ENCODE results near the gene TRPM6.

TRPM6 gene

GRCh38 chr9:74824654-74825053 lies 63.1 kb downstream of the TRPM6 start:
- no peaks in the 10 kb centered on the region for H3K79me2 ChIP-seq (ENCODE audit: insufficient read depth, low read length)
- no peaks in the 10 kb centered on the region for H4K20me1 ChIP-seq (ENCODE audit: insufficient read depth, low read length)
- H2AFZ ChIP-seq (ENCODE audit: low read depth, low read length), result no peak overlapping the region
- H3K4me1 ChIP-seq (ENCODE audit: insufficient read depth, low read length), result no peaks in the 10 kb centered on the region
- no peak for TF ChIP-seq EZH2 (IDR thresholded peaks at IDR 0.05; ENCODE audit: borderline replicate concordance, low read depth, low read length, severe bottlenecking)
- TF ChIP-seq, protein P1, sequence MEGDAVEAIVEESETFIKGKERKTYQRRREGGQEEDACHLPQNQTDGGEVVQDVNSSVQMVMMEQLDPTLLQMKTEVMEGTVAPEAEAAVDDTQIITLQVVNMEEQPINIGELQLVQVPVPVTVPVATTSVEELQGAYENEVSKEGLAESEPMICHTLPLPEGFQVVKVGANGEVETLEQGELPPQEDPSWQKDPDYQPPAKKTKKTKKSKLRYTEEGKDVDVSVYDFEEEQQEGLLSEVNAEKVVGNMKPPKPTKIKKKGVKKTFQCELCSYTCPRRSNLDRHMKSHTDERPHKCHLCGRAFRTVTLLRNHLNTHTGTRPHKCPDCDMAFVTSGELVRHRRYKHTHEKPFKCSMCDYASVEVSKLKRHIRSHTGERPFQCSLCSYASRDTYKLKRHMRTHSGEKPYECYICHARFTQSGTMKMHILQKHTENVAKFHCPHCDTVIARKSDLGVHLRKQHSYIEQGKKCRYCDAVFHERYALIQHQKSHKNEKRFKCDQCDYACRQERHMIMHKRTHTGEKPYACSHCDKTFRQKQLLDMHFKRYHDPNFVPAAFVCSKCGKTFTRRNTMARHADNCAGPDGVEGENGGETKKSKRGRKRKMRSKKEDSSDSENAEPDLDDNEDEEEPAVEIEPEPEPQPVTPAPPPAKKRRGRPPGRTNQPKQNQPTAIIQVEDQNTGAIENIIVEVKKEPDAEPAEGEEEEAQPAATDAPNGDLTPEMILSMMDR (IDR thresholded peaks at IDR 0.05; ENCODE audit: borderline replicate concordance, extremely low read depth, low read length, poor library complexity, severe bottlenecking), result no peak
- no peaks in the 10 kb centered on the region for H3K36me3 ChIP-seq (ENCODE audit: insufficient read depth, low read length)
- no peak overlapping the region for H3K27ac ChIP-seq (ENCODE audit: low read length)
- no peaks in the 10 kb centered on the region for H3K9me3 ChIP-seq (ENCODE audit: insufficient read depth, low read length, severe bottlenecking)
- H3K9ac ChIP-seq (ENCODE audit: low read depth, low read length), result no peak overlapping the region
- no peaks in the 10 kb centered on the region for H3K27me3 ChIP-seq (ENCODE audit: insufficient read depth, low read length, poor library complexity)
- H3K4me3 ChIP-seq (ENCODE audit: low read depth in 1 of 2, low read length in 2 of 2), result no peak overlapping the region
- no peak overlapping the region for H3K4me2 ChIP-seq (ENCODE audit: insufficient read depth, low read length)
- no peak for DNase-seq
- no peak for ATAC-seq (ENCODE audit: insufficient read depth, low read depth)

GRCh38 chr9:74821636-74822035 lies 66.1 kb downstream of the TRPM6 start:
- H3K27me3 ChIP-seq (ENCODE audit: insufficient read depth, low read length, poor library complexity), result no peaks in the 10 kb centered on the region
- no peaks in the 10 kb centered on the region for H3K79me2 ChIP-seq (ENCODE audit: insufficient read depth, low read length)
- H3K4me1 ChIP-seq (ENCODE audit: insufficient read depth, low read length), result no peaks in the 10 kb centered on the region
- no peak overlapping the region for H3K4me2 ChIP-seq (ENCODE audit: insufficient read depth, low read length)
- no peak overlapping the region for H2AFZ ChIP-seq (ENCODE audit: low read depth, low read length)
- H3K9ac ChIP-seq (ENCODE audit: low read depth, low read length), result no peak overlapping the region
- no peak for TF ChIP-seq EZH2 (IDR thresholded peaks at IDR 0.05; ENCODE audit: borderline replicate concordance, low read depth, low read length, severe bottlenecking)
- TF ChIP-seq, protein P1 (IDR thresholded peaks at IDR 0.05; ENCODE audit: borderline replicate concordance, extremely low read depth, low read length, poor library complexity, severe bottlenecking), result no peak
- no peaks in the 10 kb centered on the region for H4K20me1 ChIP-seq (ENCODE audit: insufficient read depth, low read length)
- no peak overlapping the region for H3K4me3 ChIP-seq (ENCODE audit: low read depth in 1 of 2, low read length in 2 of 2)
- no peaks in the 10 kb centered on the region for H3K36me3 ChIP-seq (ENCODE audit: insufficient read depth, low read length)
- DNase-seq (no peak), ATAC-seq (ENCODE audit: insufficient read depth, low read depth) (no peak)
- H3K9me3 ChIP-seq (ENCODE audit: insufficient read depth, low read length, severe bottlenecking), result no peaks in the 10 kb centered on the region
- H3K27ac ChIP-seq (ENCODE audit: low read length), result no peak overlapping the region

DNA sequence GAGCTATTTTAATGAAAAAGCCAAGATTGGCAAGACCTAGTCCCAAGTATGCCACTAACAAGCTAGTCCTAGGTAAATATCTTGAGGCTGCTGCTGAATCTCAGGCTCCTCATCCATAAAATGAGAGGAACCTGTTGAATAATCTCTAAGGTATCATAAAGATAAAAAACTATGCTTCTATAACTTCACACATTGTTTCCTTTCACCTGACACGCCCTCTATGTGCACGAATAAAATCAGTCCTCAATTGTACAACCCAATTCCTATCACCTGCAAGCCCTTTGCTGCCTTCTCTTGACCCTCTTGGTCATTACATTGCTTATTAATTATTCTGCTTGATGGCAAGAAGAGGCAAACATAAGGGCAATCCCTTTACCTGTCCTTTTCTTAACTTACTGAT lies 69.9 kb downstream of the TRPM6 start:
- Histone ChIP-seq H4K20me1 (ENCODE audit: insufficient read depth, low read length) (no peaks in the 10 kb centered on the region), H3K9me3 (ENCODE audit: insufficient read depth, low read length, severe bottlenecking) (no peaks in the 10 kb centered on the region), H2AFZ (ENCODE audit: low read depth, low read length) (no peak overlapping the region), H3K27ac (ENCODE audit: low read length) (no peak overlapping the region), H3K4me3 (ENCODE audit: low read depth in 1 of 2, low read length in 2 of 2) (no peak overlapping the region), H3K9ac (ENCODE audit: low read depth, low read length) (no peak overlapping the region), H3K27me3 (ENCODE audit: insufficient read depth, low read length, poor library complexity) (peaks cover 2% of the 10 kb centered on the region), H3K4me2 (ENCODE audit: insufficient read depth, low read length) (no peak overlapping the region), H3K4me1 (ENCODE audit: insufficient read depth, low read length) (no peaks in the 10 kb centered on the region), H3K79me2 (ENCODE audit: insufficient read depth, low read length) (no peaks in the 10 kb centered on the region), H3K36me3 (ENCODE audit: insufficient read depth, low read length) (no peaks in the 10 kb centered on the region)
- TF ChIP-seq EZH2 (IDR thresholded peaks at IDR 0.05; ENCODE audit: borderline replicate concordance, low read depth, low read length, severe bottlenecking), result no peak
- TF ChIP-seq, protein P1 (IDR thresholded peaks at IDR 0.05; ENCODE audit: borderline replicate concordance, extremely low read depth, low read length, poor library complexity, severe bottlenecking), result no peak
- ATAC-seq (ENCODE audit: insufficient read depth, low read depth) (no peak), DNase-seq (no peak)

DNA sequence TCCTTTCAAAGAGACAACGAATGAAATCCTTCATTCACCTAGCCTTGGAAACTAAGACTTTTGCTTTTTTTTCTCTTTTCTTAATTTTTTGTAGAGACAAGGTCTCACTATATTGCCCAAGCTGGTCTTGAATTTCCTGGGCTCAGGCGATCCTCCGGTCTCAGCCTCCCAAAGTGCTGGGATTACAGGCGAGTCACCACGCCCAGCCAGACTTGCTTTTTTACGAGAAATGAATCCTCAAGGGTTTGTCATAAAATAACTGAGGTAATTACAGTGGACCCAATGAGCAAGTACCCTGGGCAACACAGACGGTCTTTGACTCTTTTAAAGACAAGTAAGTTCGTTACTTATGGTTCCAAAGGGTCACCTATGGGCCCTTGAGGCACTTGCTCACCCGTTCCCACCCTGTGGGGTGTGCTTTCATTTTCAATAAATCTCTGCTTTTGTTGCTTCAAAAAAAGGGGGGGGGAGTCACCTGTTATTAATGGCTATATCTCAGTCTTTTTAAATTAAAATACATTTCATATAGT lies 70.4 kb downstream of the TRPM6 start:
- TF ChIP-seq, protein P1 (IDR thresholded peaks at IDR 0.05; ENCODE audit: borderline replicate concordance, extremely low read depth, low read length, poor library complexity, severe bottlenecking), result no peak
- TF ChIP-seq EZH2 (IDR thresholded peaks at IDR 0.05; ENCODE audit: borderline replicate concordance, low read depth, low read length, severe bottlenecking), result no peak
- Histone ChIP-seq H3K4me1 (ENCODE audit: insufficient read depth, low read length) (no peaks in the 10 kb centered on the region), H2AFZ (ENCODE audit: low read depth, low read length) (no peak overlapping the region), H3K27ac (ENCODE audit: low read length) (no peak overlapping the region), H3K4me2 (ENCODE audit: insufficient read depth, low read length) (no peak overlapping the region), H3K27me3 (ENCODE audit: insufficient read depth, low read length, poor library complexity) (peaks cover 2% of the 10 kb centered on the region), H3K36me3 (ENCODE audit: insufficient read depth, low read length) (no peaks in the 10 kb centered on the region), H3K79me2 (ENCODE audit: insufficient read depth, low read length) (no peaks in the 10 kb centered on the region), H3K9ac (ENCODE audit: low read depth, low read length) (no peak overlapping the region), H4K20me1 (ENCODE audit: insufficient read depth, low read length) (no peaks in the 10 kb centered on the region), H3K9me3 (ENCODE audit: insufficient read depth, low read length, severe bottlenecking) (no peaks in the 10 kb centered on the region), H3K4me3 (ENCODE audit: low read depth in 1 of 2, low read length in 2 of 2) (no peak overlapping the region)
- ATAC-seq (ENCODE audit: insufficient read depth, low read depth), result no peak
- DNase-seq, result no peak
